ENCODE measurements around the gene UBE2J1.

DNA sequence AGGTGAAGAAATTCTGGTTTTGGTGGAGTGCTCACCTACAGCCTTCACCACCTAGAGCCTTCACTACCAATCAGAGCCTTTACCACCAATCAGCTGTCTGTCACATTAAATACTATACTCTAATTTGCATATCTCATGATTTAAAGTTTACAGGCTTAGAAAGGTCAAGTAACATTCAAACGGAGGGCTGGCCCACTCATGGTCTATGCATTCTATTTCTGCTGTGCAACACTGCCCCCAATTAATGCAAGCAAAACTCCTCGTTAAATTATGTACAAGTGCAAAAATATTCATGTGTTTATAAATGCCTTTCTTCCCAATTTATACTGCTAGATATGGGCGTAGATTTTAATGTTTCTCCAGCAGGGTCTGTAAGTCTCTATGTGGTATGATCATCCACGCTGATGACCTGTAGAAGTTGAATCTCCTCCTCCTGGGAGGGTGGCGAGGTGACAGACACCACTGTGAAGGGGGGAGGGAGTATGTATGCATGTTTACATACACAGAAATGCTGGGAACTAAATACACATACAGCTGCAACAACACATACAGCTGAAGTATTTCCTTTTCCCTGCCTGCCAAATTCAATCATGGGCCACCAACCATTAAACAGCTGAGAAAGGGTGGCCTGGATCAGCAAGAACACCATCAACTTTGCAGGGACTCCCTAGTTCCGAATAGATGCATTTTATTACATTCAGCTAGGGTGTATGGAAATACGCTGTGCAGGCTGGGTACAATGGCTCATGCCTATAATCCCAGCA, 46.4 kb upstream of the UBE2J1 start:
- TF ChIP-seq, protein P1, sequence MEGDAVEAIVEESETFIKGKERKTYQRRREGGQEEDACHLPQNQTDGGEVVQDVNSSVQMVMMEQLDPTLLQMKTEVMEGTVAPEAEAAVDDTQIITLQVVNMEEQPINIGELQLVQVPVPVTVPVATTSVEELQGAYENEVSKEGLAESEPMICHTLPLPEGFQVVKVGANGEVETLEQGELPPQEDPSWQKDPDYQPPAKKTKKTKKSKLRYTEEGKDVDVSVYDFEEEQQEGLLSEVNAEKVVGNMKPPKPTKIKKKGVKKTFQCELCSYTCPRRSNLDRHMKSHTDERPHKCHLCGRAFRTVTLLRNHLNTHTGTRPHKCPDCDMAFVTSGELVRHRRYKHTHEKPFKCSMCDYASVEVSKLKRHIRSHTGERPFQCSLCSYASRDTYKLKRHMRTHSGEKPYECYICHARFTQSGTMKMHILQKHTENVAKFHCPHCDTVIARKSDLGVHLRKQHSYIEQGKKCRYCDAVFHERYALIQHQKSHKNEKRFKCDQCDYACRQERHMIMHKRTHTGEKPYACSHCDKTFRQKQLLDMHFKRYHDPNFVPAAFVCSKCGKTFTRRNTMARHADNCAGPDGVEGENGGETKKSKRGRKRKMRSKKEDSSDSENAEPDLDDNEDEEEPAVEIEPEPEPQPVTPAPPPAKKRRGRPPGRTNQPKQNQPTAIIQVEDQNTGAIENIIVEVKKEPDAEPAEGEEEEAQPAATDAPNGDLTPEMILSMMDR (IDR thresholded peaks at IDR 0.05; ENCODE audit: insufficient read depth, low read length, poor library complexity, severe bottlenecking): no peak
- TF ChIP-seq EZH2phosphoT487 (conservative IDR thresholded peaks at IDR 0.05; ENCODE audit: low read length): no peak

All from SU-DHL-6 (cell line).